GM21381 (cell line): Measurements from ENCODE around the gene TRIM40.
A peak's percentile ranks its signal among the peaks of the same experiment; 100 is the strongest.
"Not testable (repeated sequence)": the region's sequence is repeated elsewhere in the genome, so short reads cannot be mapped to it uniquely, and the experiment has no call there.

ENCODE experiments used
- ATAC-seq: cut with Tn5 transposase; IDR thresholded peaks from one replicate; pipeline ENCODE4 v1.9.1; 2021; ENCODE audit warnings: mild to moderate bottlenecking, moderate library complexity; ENCODE audit not compliant: unreplicated experiment

TRIM40 gene

GRCh38 chr6:30113003-30113759 lies 22.8 kb upstream of the TRIM40 start, which contains the start of gene TRIM31:
TRIM31 (minus strand) TSS chr6:30113090; CDS start chr6:30112805, 285 bp downstream.
- ATAC-seq = peak; percentile 57

- no peak for ATAC-seq
Observed at GRCh38 chr6:30113841-30114240, 22.1 kb upstream of the TRIM40 start.

- ATAC-seq = no peak
Observed at GRCh38 chr6:30116724-30117123, 19.2 kb upstream of the TRIM40 start.

GRCh38 chr6:30118691-30119090 lies 17.2 kb upstream of the TRIM40 start:
- not testable (repeated sequence) for ATAC-seq

GRCh38 chr6:30121446-30122366 lies 14.2 kb upstream of the TRIM40 start:
- ATAC-seq = no peak

GRCh38 chr6:30122515-30122914 lies 13.4 kb upstream of the TRIM40 start:
- no peak for ATAC-seq

GRCh38 chr6:30127238-30128093 lies 8.5 kb upstream of the TRIM40 start:
- no peak for ATAC-seq

- no peak for ATAC-seq
Observed at GRCh38 chr6:30129265-30130178, 6.4 kb upstream of the TRIM40 start.

- no peak for ATAC-seq
Observed at GRCh38 chr6:30130179-30130679, 5.7 kb upstream of the TRIM40 start.

GRCh38 chr6:30130887-30131862 lies 4.8 kb upstream of the TRIM40 start:
- peak; percentile 71 for ATAC-seq

- no peak for ATAC-seq
Observed at GRCh38 chr6:30131947-30132497, 3.9 kb upstream of the TRIM40 start.

- ATAC-seq = no peak
Observed at GRCh38 chr6:30135147-30135546, 793 bp upstream of the TRIM40 start.

- ATAC-seq = no peak
Observed at GRCh38 chr6:30136570-30137286, 788 bp downstream of the TRIM40 start.

- ATAC-seq = not testable (repeated sequence)
Observed at GRCh38 chr6:30140240-30140639, 4.3 kb downstream of the TRIM40 start.

GRCh38 chr6:30142665-30143064 lies 6.7 kb downstream of the TRIM40 start:
- ATAC-seq = no peak

GRCh38 chr6:30143780-30144179 lies 7.8 kb downstream of the TRIM40 start:
- no peak for ATAC-seq

GRCh38 chr6:30144811-30145210 lies 8.9 kb downstream of the TRIM40 start:
- no peak for ATAC-seq
